ENCODE data around the gene ANKRD2. TPM values are rescaled to one million over a fixed set of nuclear protein-coding genes. Genes with fewer than 3 reads are reported as not detected.
"Not testable (repeated sequence)": the region's sequence is repeated elsewhere in the genome, so short reads cannot be mapped to it uniquely, and the experiment has no call there.

Gene ANKRD2
- total RNA-seq, 4 donors from 2014 or later, result 0.22 to 1.0 TPM; not detected in 2

DNA sequence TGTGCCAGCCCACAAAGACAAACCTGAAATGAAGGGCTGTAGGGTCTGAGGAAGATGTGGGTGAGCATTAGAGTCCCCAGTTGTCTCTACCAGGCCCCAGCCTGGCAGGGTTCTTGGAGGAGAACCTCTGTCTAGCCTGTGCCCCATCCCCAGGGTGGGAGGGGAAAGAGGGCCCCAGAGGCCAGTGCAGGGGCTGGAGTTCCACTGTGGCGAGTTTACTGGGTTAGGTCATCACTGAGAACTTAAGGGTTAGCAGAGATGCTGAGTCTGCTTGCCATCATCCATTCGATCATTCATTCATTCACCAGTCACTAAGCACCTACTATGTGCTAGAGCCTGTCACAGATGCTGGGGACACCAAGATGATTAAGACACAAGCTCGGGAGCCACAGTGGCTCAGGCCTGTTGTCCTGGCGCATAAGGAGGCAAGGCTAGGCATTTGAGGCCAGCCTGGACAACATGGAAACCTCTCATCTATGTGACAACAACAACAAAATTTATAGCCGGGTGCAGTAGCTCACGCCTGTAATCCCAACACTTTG lies 2.6 kb downstream of the ANKRD2 start:
- Histone ChIP-seq H3K9me3 (no peaks in the 10 kb centered on the region), H3K27ac (no peak overlapping the region), H3K36me3 (peaks cover 0 to 16% (median 0%) of the 10 kb centered on the region in 3 donors), H3K4me3 (no peak overlapping the region), H3K27me3 (no peaks in the 10 kb centered on the region), H3K4me1 (peaks cover 0 to 13% (median 4%) of the 10 kb centered on the region in 4 donors)
- no peak for DNase-seq (ENCODE audit: low spot score in 2 of 2)
- WGBS, 2 donors, result 84 to 88% methylated on average over 6 of the region's 6 CpGs
- no peak for TF ChIP-seq EP300 (IDR thresholded peaks at IDR 0.05)
- TF ChIP-seq, protein P1, sequence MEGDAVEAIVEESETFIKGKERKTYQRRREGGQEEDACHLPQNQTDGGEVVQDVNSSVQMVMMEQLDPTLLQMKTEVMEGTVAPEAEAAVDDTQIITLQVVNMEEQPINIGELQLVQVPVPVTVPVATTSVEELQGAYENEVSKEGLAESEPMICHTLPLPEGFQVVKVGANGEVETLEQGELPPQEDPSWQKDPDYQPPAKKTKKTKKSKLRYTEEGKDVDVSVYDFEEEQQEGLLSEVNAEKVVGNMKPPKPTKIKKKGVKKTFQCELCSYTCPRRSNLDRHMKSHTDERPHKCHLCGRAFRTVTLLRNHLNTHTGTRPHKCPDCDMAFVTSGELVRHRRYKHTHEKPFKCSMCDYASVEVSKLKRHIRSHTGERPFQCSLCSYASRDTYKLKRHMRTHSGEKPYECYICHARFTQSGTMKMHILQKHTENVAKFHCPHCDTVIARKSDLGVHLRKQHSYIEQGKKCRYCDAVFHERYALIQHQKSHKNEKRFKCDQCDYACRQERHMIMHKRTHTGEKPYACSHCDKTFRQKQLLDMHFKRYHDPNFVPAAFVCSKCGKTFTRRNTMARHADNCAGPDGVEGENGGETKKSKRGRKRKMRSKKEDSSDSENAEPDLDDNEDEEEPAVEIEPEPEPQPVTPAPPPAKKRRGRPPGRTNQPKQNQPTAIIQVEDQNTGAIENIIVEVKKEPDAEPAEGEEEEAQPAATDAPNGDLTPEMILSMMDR (IDR thresholded peaks at IDR 0.05), result no peak
- no peak for TF ChIP-seq POLR2A (IDR thresholded peaks at IDR 0.05)

DNA sequence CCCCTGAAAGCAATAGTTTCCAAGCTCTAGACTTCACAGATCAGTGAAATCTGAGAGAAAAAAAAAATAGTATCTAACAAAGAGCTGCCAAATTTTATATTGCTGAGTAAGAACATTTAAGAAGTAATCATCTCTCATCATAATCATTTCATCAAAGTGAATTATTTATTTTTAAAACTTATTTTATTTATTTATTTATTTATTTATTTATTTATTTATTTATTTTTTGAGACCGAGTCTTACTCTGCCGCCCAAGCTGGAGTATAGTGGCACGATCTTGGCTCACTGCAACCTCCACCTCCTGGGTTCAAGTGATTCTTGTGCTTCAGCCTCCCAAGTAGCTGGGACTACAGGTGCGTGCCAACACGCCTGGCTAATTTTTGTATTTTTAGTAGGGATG lies 3.9 kb downstream of the ANKRD2 start:
- WGBS, 2 donors, result 37 to 58% methylated on average over 5 of the region's 5 CpGs
- H3K9me3 ChIP-seq; H3K4me3 ChIP-seq; H3K36me3 ChIP-seq; DNase-seq (ENCODE audit: low spot score in 2 of 2); H3K27ac ChIP-seq; H3K27me3 ChIP-seq: not testable (repeated sequence)
- H3K4me1 ChIP-seq, result peaks cover 0 to 13% (median 4%) of the 10 kb centered on the region in 4 donors

DNA sequence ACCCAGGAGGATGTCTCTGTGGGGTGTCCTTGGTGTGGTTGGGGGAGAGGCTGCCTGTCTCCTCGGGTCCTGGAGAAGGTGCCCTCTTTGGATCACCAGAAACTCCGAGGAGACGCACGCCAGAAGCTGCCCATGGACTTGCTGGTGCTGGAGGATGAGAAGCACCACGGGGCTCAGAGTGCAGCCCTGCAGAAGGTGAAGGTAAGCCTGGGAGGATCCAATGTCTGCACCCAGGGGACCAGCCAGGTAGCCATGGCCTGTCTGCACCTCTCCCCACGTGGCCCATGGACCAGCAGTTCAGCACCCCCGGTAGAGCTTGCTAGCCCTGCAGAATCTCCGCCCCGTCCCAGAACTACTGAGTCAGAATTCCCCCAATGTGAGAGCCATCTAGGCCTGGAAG lies 5.1 kb downstream of the ANKRD2 start:
- no peak overlapping the region for H3K4me3 ChIP-seq
- H3K27ac ChIP-seq, result no peak overlapping the region
- no peak for DNase-seq (ENCODE audit: low spot score in 2 of 2)
- TF ChIP-seq, protein P1 (IDR thresholded peaks at IDR 0.05), result no peak
- TF ChIP-seq EP300 (IDR thresholded peaks at IDR 0.05) (no peak), POLR2A (IDR thresholded peaks at IDR 0.05) (no peak)
- H3K9me3 ChIP-seq, result no peaks in the 10 kb centered on the region
- WGBS, 2 donors, result 75 to 79% methylated on average over 6 to 9 of the region's 9 CpGs
- peaks cover 0 to 5% (median 0%) of the 10 kb centered on the region in 4 donors for H3K4me1 ChIP-seq
- H3K36me3 ChIP-seq, result no peaks in the 10 kb centered on the region
- no peaks in the 10 kb centered on the region for H3K27me3 ChIP-seq

DNA sequence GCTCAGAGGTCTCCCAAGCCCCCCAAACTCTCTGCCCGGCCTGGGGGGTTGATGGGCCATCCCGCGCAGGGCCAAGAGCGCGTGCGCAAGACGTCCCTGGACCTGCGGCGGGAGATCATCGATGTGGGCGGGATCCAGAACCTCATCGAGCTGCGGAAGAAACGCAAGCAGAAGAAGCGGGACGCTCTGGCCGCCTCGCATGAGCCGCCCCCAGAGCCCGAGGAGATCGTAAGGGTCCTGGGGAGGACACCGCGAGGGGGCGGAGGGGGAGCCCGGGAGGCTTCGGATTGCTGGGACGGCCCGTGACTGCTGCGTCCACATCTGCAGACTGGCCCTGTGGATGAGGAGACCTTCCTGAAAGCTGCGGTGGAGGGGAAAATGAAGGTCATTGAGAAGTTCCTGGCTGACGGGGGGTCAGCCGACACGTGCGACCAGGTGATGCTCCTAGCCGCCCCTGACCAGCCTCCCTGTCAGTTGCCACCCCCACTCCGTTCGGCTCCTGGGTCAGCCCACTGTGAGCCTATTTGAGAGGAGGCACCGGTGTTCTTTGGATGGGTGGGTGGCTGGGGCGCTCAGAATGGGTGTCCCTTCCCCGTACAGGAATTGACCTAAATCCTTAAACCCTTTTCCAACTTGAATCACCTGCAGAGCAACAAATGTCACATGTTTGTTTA lies 5.7 kb downstream of the ANKRD2 start:
- Histone ChIP-seq H3K36me3 (no peaks in the 10 kb centered on the region), H3K4me1 (peaks cover 0 to under 1% (median 0%) of the 10 kb centered on the region in 4 donors), H3K9me3 (no peaks in the 10 kb centered on the region), H3K4me3 (peak overlapping the region in 1 of 4 donors; percentile 26), H3K27ac (no peak overlapping the region), H3K27me3 (no peaks in the 10 kb centered on the region)
- TF ChIP-seq EP300 (IDR thresholded peaks at IDR 0.05), result no peak
- no peak for TF ChIP-seq POLR2A (IDR thresholded peaks at IDR 0.05)
- TF ChIP-seq, protein P1 (IDR thresholded peaks at IDR 0.05), result no peak
- DNase-seq (ENCODE audit: low spot score in 2 of 2), result no peak
- 57 to 83% methylated on average over 34 to 40 of the region's 40 CpGs for WGBS, 2 donors

DNA sequence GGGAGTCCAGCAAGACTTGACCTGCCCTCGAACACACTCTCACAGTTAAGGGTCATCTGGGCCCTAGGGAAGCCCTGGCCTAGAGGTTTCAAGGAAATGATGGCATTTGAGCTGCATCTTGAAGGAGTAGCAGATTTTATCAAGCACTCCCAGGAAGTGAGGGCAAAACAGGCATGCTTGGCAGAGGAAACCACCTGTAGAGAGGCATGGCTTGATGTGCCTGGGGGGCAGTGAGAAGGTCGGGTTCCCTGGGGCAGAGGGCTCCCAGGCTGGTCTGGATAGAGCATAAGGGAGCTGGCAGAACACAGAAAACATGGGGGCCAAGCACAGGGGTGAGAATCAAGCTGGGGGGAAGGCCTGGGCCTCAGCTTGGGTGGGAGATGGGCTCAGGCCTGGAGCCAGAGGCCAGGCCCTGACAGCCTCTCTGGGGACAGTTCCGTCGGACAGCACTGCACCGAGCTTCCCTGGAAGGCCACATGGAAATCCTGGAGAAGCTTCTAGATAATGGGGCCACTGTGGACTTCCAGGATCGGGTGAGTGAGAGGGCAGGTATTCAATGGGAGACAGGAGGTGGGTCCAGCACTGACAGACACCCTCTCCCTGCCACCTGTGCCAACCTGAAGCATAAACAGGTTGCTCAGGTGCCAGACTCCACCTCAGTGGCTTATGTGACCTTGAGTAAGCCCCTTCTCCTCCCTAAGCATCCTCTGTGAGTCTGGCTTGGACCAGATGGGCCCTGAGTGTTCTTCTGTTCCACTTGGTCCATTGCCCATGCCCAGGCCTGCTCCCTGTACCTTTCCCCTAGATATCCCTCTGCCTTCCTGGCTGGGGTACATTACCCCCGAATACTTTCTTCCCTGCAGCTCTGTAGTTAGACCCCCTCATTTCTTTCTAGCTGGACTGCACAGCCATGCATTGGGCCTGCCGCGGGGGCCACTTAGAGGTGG lies 8.1 kb downstream of the ANKRD2 start:
- no peaks in the 10 kb centered on the region for H3K9me3 ChIP-seq
- H3K27ac ChIP-seq, result no peak overlapping the region
- DNase-seq (ENCODE audit: low spot score in 2 of 2), result no peak
- H3K27me3 ChIP-seq, result no peaks in the 10 kb centered on the region
- H3K4me3 ChIP-seq, result no peak overlapping the region
- H3K36me3 ChIP-seq, result no peaks in the 10 kb centered on the region
- TF ChIP-seq, protein P1 (IDR thresholded peaks at IDR 0.05), result no peak
- peaks cover 0 to 17% (median 0%) of the 10 kb centered on the region in 4 donors for H3K4me1 ChIP-seq
- WGBS, 2 donors, result 68 to 75% methylated on average over 9 of the region's 9 CpGs
